Endothelial cell of umbilical vein (primary cell): Measurements from ENCODE around the gene CPD. TPM values are rescaled to one million over a fixed set of nuclear protein-coding genes. Genes with fewer than 3 reads are reported as not detected.

Experiments used
- BruUV-seq: library from RNA; stranded (reverse); fragments of 400-500 nt; replicated peaks from 2 replicates; lab custom pipeline; 2021; lab: Mats Ljungman, UMichigan
- CTCF ChIA-PET: fragments of 300-600, 350-600 bp; sonication (Branson Sonifier 250); formaldehyde crosslinking; loops from one replicate; lab custom pipeline; 2021; ENCODE audit warnings: antibody characterized with exemption, inconsistent platforms; lab: Charles Lee
- POLR2A ChIA-PET: fragments of 300-600, 350-600 bp; sonication (Branson Sonifier 250); formaldehyde crosslinking; loops from one replicate; lab custom pipeline; 2021; ENCODE audit warnings: antibody characterized with exemption, inconsistent platforms; lab: Charles Lee
- DNase-seq: peaks from one replicate; pipeline ENCODE4 v3.0.0-alpha.2; 2011; ENCODE audit warnings: low read depth, low spot score
- FAIRE-seq: peaks from 2 replicates; lab custom pipeline; 2011; peaks lifted over from hg19 to GRCh38; lab: Jason Lieb, UNC
- H2AFZ ChIP-seq: 2 replicates; pipeline ENCODE4 v1.6.0; 2012; ENCODE audit warnings: low read depth, low read length, control low read depth, inconsistent platforms
- H3K27ac ChIP-seq: 2 replicates; pipeline ENCODE4 v1.5.1; 2011; ENCODE audit warnings: low read depth, mild to moderate bottlenecking, control low read depth, low read length, moderate library complexity; ENCODE audit not compliant: insufficient read depth
- H3K27me3 ChIP-seq, 2 experiments: 2 replicates each; pipeline versions ENCODE4 v1.6.0 to v1.6.1; 2011; ENCODE audit warnings: low read length in 2 of 2, mixed read lengths in 1 of 2; ENCODE audit not compliant: control insufficient read depth in 2 of 2, insufficient read depth in 2 of 2
- H3K36me3 ChIP-seq, 2 experiments: 2 replicates in 1 of 2; 3 replicates in 1 of 2; pipeline ENCODE4 v1.5.1; 2011; ENCODE audit warnings: low read length in 2 of 2, mild to moderate bottlenecking in 1 of 2, moderate library complexity in 1 of 2; ENCODE audit not compliant: control insufficient read depth in 2 of 2, insufficient read depth in 2 of 2; ENCODE audit errors: extremely low read depth in 1 of 2
- H3K4me1 ChIP-seq: 3 replicates; pipeline ENCODE4 v1.5.1; 2011; ENCODE audit warnings: mild to moderate bottlenecking, low read length; ENCODE audit not compliant: control insufficient read depth, insufficient read depth; ENCODE audit errors: extremely low read depth
- H3K4me2 ChIP-seq: 2 replicates; pipeline ENCODE4 v1.6.1; 2011; ENCODE audit warnings: low read length, control low read depth, mixed read lengths; ENCODE audit not compliant: insufficient read depth
- H3K4me3 ChIP-seq, 3 experiments: fragments of 200-600 bp in 1 of 3; sonication (generic), shearing (Covaris generic) in 1 of 3; replicated peaks in 1 of 3; 2 replicates each; pipeline ENCODE4 v1.5.1; 2011 to 2016; ENCODE audit warnings: control low read depth in 3 of 3, low read length in 3 of 3, mild to moderate bottlenecking in 2 of 3, inconsistent platforms in 1 of 3, low read depth in 1 of 3, moderate library complexity in 1 of 3; ENCODE audit not compliant: insufficient read depth in 1 of 3
- H3K79me2 ChIP-seq: 2 replicates; pipeline ENCODE4 v1.6.0; 2012; ENCODE audit warnings: low read length, inconsistent platforms; ENCODE audit not compliant: control insufficient read depth, insufficient read depth
- H3K9ac ChIP-seq: replicated peaks from 2 replicates; pipeline ENCODE3; 2011; ENCODE audit warnings: low read length, control low read depth; ENCODE audit not compliant: insufficient read depth; ENCODE audit errors: extremely low read depth
- H3K9me1 ChIP-seq: replicated peaks from 3 replicates; pipeline ENCODE4 v1.6.0; 2011; ENCODE audit warnings: mild to moderate bottlenecking, low read length; ENCODE audit not compliant: control insufficient read depth, insufficient read depth; ENCODE audit errors: extremely low read depth
- H3K9me3 ChIP-seq: replicated peaks from 2 replicates; pipeline ENCODE4 v1.5.1; 2012; ENCODE audit warnings: low read length, inconsistent platforms; ENCODE audit not compliant: control insufficient read depth, insufficient read depth
- H4K20me1 ChIP-seq: replicated peaks from 2 replicates; pipeline ENCODE3; 2011; ENCODE audit warnings: mild to moderate bottlenecking, low read length; ENCODE audit not compliant: control insufficient read depth, insufficient read depth; ENCODE audit errors: extremely low read depth
- EZH2 ChIP-seq: IDR thresholded peaks from 2 replicates; pipeline ENCODE4 v1.6.1; 2012; ENCODE audit warnings: borderline replicate concordance, low read depth, mild to moderate bottlenecking, moderate library complexity, low read length, inconsistent platforms; ENCODE audit not compliant: severe bottlenecking
- FOS ChIP-seq: IDR thresholded peaks from 2 replicates; pipeline ENCODE4 v1.6.1; 2011; ENCODE audit warnings: mild to moderate bottlenecking, low read length, moderate library complexity, borderline replicate concordance; ENCODE audit not compliant: insufficient read depth
- GATA2 ChIP-seq: IDR thresholded peaks from 2 replicates; pipeline ENCODE4 v1.7.0; 2011; ENCODE audit warnings: low read depth, mild to moderate bottlenecking, moderate library complexity, mixed read lengths, low read length; ENCODE audit not compliant: insufficient read length, insufficient read depth
- JUN ChIP-seq: IDR thresholded peaks from 2 replicates; pipeline ENCODE4 v1.6.1; 2011; ENCODE audit warnings: borderline replicate concordance, low read depth; ENCODE audit not compliant: insufficient read length, insufficient read depth
- MYC ChIP-seq: IDR thresholded peaks from one replicate; pipeline ENCODE4 v1.6.1; 2011; ENCODE audit warnings: mild to moderate bottlenecking, low read depth, low read length
- POLR2A ChIP-seq: IDR thresholded peaks from 2 replicates; pipeline ENCODE4 v1.6.1; 2012; ENCODE audit warnings: low read depth, mild to moderate bottlenecking, control low read depth, low read length
- POLR2AphosphoS5 ChIP-seq: IDR thresholded peaks from 2 replicates; pipeline ENCODE4 v1.6.1; 2012; ENCODE audit warnings: low read depth, mild to moderate bottlenecking, control low read depth, low read length, moderate library complexity; ENCODE audit not compliant: insufficient read depth
- dilution Hi-C: fragments of 300-500 bp; cut with MboI; formaldehyde crosslinking; loops from one replicate; pipeline ENCODE4 v1.15.0; 2019; ENCODE audit warnings: low sequenced_read_pairs; ENCODE audit not compliant: extremely low pct_ligation_motif_present
- intact Hi-C: fragments of 100-400 bp; cut with micrococcal nuclease; formaldehyde crosslinking; loops from one replicate; pipeline ENCODE4 v1.10.0; 2022
- polyA plus RNA-seq, 4 experiments: library from polyadenylated mRNA; depleted of rRNA in 3 of 4; stranded (reverse) in 3 of 4; unstranded in 1 of 4; fragments of >200 nt; gene quantifications; 2 replicates each; pipeline versions ENCODE4 v1.2.1 to v1.2.3, GENCODE V29; 2011 to 2012; ENCODE audit warnings: missing spikeins in 1 of 4
- total RNA-seq: library from RNA; stranded (reverse); gene quantifications from 2 replicates; pipeline ENCODE4 v1.2.3, GENCODE V29; 2021
- TF ChIP-seq, protein P1 (sequence below), 2 donors: IDR thresholded peaks; 1 replicate in 1 of 2; 2 replicates in 1 of 2; pipeline ENCODE4 v1.5.1; 2011; ENCODE audit warnings: low read length in 2 of 2, mild to moderate bottlenecking in 2 of 2, moderate library complexity in 2 of 2, control low read depth in 1 of 2, inconsistent platforms in 1 of 2, low read depth in 1 of 2; ENCODE audit not compliant: insufficient read depth in 1 of 2; ENCODE audit errors: extremely low read depth in 1 of 2
- TF ChIP-seq, protein P2 (sequence below): IDR thresholded peaks from 2 replicates; pipeline ENCODE4 v1.6.1; 2011; ENCODE audit not compliant: insufficient read depth, insufficient read length

Gene CPD
- total and polyA plus RNA-seq, 2 donors (not counting 3 experiments of a cell fraction or from before 2014, with no cell fraction given): 18.3 to 63.6 TPM

- ChIA-PET POLR2A (interaction anchor here (0.5 kb wide), 1 partner anchor 39 kb away, joined by 3 read pairs; no protein-coding TSS in a partner anchor), CTCF (interaction anchor here (0.8 to 3.4 kb wide), 6 partner anchors 39 to 275 kb away, joined by 3 to 14 read pairs (median 4); partner anchors contain the start of genes BLMH and GOSR1)
- Histone ChIP-seq H3K9ac (peak overlapping the region; percentile 51), H3K9me1 (no peaks in the 10 kb centered on the region), H3K4me1 (peaks cover 23% of the 10 kb centered on the region), H3K4me3 (peak overlapping the region; percentile 36 to 92 (median 86)), H2AFZ (peak overlapping the region; percentile 53), H3K4me2 (peak overlapping the region; percentile 86), H3K79me2 (peaks cover 18% of the 10 kb centered on the region), H4K20me1 (peaks cover 4% of the 10 kb centered on the region), H3K36me3 (no peaks in the 10 kb centered on the region), H3K27ac (no peak overlapping the region), H3K27me3 (peaks cover 0 to 2% of the 10 kb centered on the region in 2 experiments), H3K9me3 (no peaks in the 10 kb centered on the region)
- BruUV-seq: no TSS peak
- DNase-seq: peak; percentile 26
- dilution Hi-C loops (no loop called here), intact Hi-C loops (loop anchor here (2.0 to 5.0 kb wide), 2 partner anchors 39 to 97 kb away; partner anchors contain the start of gene GOSR1)
- TF ChIP-seq POLR2A (no peak), GATA2 (peak; percentile 17)
- no peak for FAIRE-seq
Measured at GRCh38 chr17:30379903-30380381, 1.2 kb downstream of the CPD start.

GRCh38 chr17:30380643-30381339, 2.1 kb downstream of the CPD start:
- intact Hi-C loops (loop anchor here (5.0 kb wide), 1 partner anchor 97 kb away; the partner anchor contains the start of gene GOSR1), dilution Hi-C loops (no loop called here)
- Histone ChIP-seq H3K27me3 (peaks cover 0 to 2% of the 10 kb centered on the region in 2 experiments), H3K4me1 (peaks cover 23% of the 10 kb centered on the region), H3K9ac (no peak overlapping the region), H3K27ac (no peak overlapping the region), H3K4me3 (peak overlapping the region in 1 of 3 experiments; percentile 86), H3K9me1 (no peaks in the 10 kb centered on the region), H4K20me1 (peaks cover 4% of the 10 kb centered on the region), H3K4me2 (peak overlapping the region; percentile 86), H3K9me3 (no peaks in the 10 kb centered on the region), H2AFZ (no peak overlapping the region), H3K79me2 (peaks cover 18% of the 10 kb centered on the region), H3K36me3 (no peaks in the 10 kb centered on the region)
- ChIA-PET POLR2A (no interaction called here), CTCF (interaction anchor here (0.7 to 3.4 kb wide), 13 partner anchors 9 to 276 kb away, joined by 3 to 14 read pairs (median 4); partner anchors contain the start of genes BLMH and GOSR1)
- TF ChIP-seq EZH2 (no peak), JUN (no peak), MYC (no peak), POLR2AphosphoS5 (no peak), POLR2A (no peak), FOS (no peak), GATA2 (no peak)
- TF ChIP-seq, protein P1, sequence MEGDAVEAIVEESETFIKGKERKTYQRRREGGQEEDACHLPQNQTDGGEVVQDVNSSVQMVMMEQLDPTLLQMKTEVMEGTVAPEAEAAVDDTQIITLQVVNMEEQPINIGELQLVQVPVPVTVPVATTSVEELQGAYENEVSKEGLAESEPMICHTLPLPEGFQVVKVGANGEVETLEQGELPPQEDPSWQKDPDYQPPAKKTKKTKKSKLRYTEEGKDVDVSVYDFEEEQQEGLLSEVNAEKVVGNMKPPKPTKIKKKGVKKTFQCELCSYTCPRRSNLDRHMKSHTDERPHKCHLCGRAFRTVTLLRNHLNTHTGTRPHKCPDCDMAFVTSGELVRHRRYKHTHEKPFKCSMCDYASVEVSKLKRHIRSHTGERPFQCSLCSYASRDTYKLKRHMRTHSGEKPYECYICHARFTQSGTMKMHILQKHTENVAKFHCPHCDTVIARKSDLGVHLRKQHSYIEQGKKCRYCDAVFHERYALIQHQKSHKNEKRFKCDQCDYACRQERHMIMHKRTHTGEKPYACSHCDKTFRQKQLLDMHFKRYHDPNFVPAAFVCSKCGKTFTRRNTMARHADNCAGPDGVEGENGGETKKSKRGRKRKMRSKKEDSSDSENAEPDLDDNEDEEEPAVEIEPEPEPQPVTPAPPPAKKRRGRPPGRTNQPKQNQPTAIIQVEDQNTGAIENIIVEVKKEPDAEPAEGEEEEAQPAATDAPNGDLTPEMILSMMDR (IDR thresholded peaks at IDR 0.05; ENCODE audit: extremely low read depth in 1 of 2, insufficient read depth in 1 of 2, low read depth in 1 of 2, low read length in 2 of 2): no peak
- TF ChIP-seq, protein P2, sequence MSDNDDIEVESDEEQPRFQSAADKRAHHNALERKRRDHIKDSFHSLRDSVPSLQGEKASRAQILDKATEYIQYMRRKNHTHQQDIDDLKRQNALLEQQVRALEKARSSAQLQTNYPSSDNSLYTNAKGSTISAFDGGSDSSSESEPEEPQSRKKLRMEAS: no peak
- peak; percentile 15 for DNase-seq
- no peak for FAIRE-seq
- BruUV-seq: no TSS peak
